NCI-H226 (cell line): ENCODE data around the gene ZNF398.
"Not testable (repeated sequence)": the region's sequence is repeated elsewhere in the genome, so short reads cannot be mapped to it uniquely, and the experiment has no call there.

ENCODE experiments used
- DNase-seq: peaks from one replicate; pipeline ENCODE4 v3.0.0-alpha.2; 2015

ZNF398 gene

GRCh38 chr7:149198161-149198816, 51.0 kb downstream of the ZNF398 start:
- DNase-seq: no peak

DNA sequence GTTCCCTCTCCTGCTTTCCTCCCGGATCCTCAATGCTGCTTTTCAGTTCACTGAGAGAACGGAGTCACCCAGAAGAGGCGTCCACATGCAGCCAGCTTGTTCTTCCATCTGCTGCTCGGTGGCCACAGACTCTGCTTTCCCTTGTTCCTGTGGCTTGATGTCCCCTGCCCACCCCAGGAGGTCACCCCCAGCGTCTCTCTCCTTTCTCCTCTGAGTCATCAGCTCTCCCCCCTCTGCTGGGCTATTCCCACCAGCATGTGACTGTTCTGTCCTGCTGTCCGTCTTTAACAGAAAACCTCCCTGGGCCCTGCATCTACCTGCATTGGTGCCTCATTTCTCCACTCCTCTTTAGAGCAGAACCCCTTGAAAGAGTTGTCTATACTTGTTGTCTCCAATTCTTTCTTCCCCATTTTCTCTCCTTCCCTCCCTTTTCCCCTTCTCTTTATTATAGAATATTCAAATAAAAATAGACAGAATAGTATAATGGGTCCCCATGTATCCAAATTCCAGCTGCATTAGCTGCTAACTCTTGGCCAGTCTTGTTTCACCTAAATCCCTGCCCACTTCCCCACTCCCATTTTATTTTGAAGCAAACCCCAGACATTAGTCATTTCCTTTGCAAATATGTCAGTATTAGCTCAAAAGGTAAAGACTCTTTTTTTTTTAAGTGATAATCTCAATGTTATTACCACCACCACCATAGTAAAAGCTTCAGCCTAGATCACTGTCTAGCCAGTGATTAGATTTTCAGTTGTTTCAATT, 52.2 kb downstream of the ZNF398 start:
- DNase-seq: no peak

GRCh38 chr7:149202831-149203231, 55.6 kb downstream of the ZNF398 start:
- no peak for DNase-seq

DNA sequence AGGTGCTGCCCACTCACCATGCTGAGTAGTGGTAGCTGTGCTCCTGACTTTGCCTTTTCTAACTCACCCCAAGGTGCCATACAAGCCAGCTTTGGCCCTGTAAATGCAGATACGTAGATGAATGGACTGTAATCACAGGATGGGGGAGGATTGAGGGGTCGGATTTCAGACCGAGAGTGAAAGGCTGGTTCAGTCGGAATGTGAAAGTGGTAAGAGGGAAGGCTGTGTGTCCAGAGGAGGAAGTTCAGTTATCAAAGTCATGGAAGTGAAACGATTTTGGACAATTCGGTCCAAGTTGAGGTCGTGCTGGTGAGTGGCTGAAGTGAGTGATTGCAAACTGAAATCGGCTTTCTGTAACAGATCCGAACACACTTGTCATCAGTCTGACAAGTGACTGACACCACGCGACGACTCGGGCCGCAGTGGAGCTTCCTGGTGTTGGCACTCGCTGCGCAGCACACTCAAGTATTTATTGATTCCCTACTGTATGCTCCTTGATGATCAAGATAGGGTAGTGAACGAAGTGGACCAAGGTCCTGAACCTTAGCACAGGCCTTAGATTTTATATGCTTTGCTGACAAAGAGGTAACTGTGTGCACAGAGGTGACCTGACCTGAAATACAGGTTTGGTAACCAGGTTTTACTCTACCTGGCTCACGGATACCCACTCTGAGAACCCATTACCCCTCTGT, 58.6 kb downstream of the ZNF398 start:
- no peak for DNase-seq

GRCh38 chr7:149207324-149208035, 60.2 kb downstream of the ZNF398 start:
- no peak for DNase-seq

DNA sequence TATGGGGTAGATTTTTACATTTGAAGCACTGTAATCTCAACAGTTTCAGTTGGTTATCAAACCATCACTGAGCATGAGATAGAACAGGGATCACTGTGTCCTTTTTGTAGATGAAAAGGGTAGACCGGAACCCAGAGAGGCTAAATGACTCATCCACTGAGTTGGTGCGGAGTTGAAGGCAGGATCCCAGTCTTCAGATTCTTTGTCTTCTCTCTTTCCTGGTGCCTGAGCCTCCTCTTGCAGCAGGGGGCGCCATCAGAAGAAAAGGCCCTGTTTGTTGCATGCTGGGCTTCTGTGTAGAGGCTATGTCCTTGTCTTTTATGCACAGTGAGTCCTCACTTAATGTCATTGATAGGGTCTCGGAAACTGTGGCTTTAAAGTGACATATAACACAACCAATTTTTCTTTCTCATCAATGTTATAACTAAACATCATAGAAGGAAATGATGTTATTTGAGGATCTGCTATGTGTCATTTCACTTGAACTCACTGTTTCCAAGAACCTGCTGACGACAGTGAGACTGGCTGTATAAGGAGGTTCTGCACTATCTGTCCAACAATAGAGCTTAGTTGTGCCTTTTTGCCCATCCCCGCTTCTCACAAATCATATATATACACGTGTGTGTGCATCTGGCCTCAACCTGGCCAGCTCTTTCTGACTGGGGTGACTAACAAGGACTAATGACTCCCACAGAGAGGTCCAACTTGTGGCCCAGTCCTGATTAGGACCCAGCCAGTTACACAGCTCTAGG, 62.4 kb downstream of the ZNF398 start:
- DNase-seq: peak; percentile 55

GRCh38 chr7:149210551-149210950, 63.3 kb downstream of the ZNF398 start:
- DNase-seq: no peak

- DNase-seq: no peak
Measured at GRCh38 chr7:149214020-149214720, 66.9 kb downstream of the ZNF398 start.

- no peak for DNase-seq
Measured at GRCh38 chr7:149216402-149216801, 69.1 kb downstream of the ZNF398 start.

- no peak for DNase-seq
Measured at GRCh38 chr7:149217570-149217969, 70.3 kb downstream of the ZNF398 start.

- DNase-seq: no peak
Measured at GRCh38 chr7:149218469-149219420, 71.5 kb downstream of the ZNF398 start.

- DNase-seq: peak; percentile 73
Measured at GRCh38 chr7:149220534-149220933, 73.3 kb downstream of the ZNF398 start.

DNA sequence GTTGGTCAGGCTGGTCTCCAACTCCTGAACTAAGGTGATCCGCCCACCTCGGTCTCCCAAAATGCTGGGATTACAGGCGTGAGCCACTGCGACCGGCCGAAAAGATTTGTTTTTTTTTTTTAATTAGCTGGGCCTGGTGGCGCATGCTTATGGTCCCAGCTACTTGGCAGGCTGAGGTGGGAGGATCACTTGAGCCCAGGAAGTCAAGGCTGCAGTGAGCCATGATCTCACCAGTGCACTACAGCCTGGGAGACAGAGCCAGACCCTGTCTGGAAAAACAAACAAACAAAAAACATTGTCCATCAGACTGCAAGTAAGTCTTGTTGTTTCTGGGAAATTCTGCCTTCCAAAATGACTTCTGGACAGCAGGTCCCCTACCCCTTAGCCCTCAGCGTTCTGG, 75.9 kb downstream of the ZNF398 start:
- no peak for DNase-seq

DNA sequence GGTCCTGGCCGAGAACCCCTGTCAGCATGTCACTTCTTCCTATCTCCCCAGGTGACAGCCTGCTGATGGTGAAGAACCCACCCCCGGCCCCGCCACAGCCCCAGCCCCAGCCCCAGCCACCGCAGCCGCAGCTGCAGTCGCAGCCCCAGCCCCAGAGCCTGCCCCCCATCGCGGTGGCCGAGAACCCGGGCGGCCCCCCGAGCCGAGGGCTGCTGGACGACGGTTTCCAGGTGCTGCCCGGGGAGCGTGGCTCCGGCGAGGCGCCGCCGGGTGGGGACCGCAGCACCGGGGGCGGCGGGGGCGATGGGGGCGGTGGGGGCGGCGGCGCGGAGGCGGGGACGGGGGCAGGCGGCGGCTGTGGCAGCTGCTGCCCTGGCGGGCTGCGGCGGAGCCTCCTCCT, 76.5 kb downstream of the ZNF398 start:
- no peak for DNase-seq

DNA sequence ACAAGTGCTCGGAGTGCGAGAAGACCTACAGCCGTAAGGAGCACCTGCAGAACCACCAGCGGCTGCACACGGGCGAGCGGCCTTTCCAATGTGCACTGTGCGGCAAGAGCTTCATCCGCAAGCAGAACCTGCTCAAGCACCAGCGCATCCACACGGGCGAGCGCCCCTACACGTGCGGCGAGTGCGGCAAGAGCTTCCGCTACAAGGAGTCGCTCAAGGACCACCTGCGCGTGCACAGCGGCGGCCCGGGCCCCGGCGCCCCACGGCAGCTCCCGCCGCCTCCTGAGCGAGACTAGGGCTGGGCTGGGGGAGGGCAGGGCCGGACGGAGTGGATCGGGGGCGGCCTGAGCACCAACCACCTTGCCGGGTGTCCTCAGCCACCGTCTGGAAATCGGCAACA, 77.1 kb downstream of the ZNF398 start:
- DNase-seq: no peak

DNA sequence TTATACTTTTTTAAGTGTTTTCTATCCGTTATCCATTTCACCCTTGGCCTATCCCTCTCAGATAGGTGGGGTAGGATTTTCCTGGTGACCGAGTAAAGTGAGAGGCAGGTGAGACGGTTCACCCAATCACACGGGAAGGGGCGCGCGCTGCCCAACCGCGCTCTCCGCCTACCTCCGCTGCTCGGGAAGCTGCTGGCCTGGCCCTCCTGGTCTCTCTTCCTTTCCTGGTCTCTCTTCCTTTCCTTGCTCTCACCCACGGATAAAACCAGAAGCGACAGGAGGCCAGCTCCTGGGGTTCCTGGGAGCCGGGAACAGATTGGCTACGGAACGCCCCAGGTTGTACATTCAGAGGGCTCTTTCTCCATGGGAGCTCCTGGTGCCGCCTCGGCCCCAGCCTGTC, 77.9 kb downstream of the ZNF398 start:
- DNase-seq: no peak

- no peak for DNase-seq
Measured at GRCh38 chr7:149225656-149226055, 78.4 kb downstream of the ZNF398 start.

DNA sequence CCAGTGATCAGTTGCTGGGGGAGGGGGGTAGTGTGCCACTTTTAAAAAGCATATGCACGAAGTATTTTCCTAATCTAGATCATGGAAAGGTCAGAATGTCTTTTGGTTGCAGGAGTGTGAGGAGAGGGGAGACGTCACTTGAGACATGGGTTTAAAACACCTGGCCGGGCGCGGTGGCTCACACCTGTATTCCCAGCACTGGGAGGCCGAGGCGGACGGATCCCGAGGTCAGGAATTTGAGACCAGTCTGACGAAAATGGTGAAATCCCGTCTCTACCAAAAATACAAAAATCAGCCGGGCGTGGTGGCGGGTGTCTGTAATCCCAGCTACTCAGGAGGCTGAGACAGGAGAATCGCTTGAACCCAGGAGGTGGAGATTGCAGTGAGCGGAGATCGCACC, 79.1 kb downstream of the ZNF398 start:
- DNase-seq: not testable (repeated sequence)

- no peak for DNase-seq
Measured at GRCh38 chr7:149226840-149227494, 79.7 kb downstream of the ZNF398 start.

DNA sequence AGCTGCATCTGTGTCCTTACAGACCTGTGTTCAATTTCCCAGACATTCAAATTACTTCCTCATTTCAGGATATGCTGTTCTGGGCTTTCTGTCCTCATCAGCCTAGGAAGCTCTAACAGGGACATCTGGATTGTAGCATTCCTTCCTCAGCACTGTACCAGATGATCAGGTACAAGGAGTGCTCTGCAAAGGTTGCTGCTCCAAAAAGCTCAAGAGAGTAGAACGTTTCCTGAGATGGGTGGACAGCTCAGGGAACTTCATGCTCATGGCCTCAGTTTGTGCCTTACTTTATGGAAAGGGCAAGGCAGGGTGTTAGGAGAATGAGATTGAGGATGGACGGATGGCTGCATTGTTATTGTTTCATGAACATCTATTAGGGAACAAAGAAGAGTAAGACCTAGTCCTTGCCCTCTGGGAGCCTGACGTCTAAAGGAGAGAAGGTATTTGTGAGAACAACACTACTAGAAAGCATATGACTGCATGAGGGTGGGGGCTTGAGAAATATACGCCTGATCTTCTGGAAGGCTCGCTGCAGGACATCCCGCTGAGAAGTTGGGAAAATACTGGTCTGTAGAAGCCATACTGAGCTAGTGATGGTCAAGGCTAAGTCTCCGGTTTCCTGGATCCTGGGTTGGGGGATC, 81.7 kb downstream of the ZNF398 start:
- DNase-seq: no peak
